H9 (cell line): ENCODE data around the gene PPP3CA. TPM values are rescaled to one million over a fixed set of nuclear protein-coding genes. Genes with fewer than 3 reads are reported as not detected.

Experiments
- DNase-seq: peaks from one replicate; pipeline ENCODE4 v3.0.0-alpha.2; 2017
- H2AFZ ChIP-seq: one replicate; pipeline ENCODE4 v1.6.1; 2013; ENCODE audit warnings: mild to moderate bottlenecking, low read length, control low read depth, moderate library complexity
- H2AK5ac ChIP-seq: 2 replicates; pipeline ENCODE4 v1.6.1; 2013; ENCODE audit warnings: low read length, control low read depth, mixed read lengths; ENCODE audit not compliant: insufficient read length
- H2BK120ac ChIP-seq: one replicate; pipeline ENCODE4 v1.6.1; 2013; ENCODE audit warnings: low read depth, mild to moderate bottlenecking, low read length, control low read depth, inconsistent platforms; ENCODE audit not compliant: poor library complexity, severe bottlenecking
- H2BK12ac ChIP-seq: 2 replicates; pipeline ENCODE4 v1.6.1; 2013; ENCODE audit warnings: low read length, control low read depth, mixed read lengths, low read depth; ENCODE audit not compliant: insufficient read length
- H2BK15ac ChIP-seq: 2 replicates; pipeline ENCODE4 v1.6.1; 2013; ENCODE audit warnings: low read depth, low read length, control low read depth
- H2BK20ac ChIP-seq: one replicate; pipeline ENCODE4 v1.6.1; 2013; ENCODE audit warnings: low read depth, mild to moderate bottlenecking, low read length, control low read depth, inconsistent platforms; ENCODE audit not compliant: poor library complexity, severe bottlenecking
- H2BK5ac ChIP-seq: 2 replicates; pipeline ENCODE4 v1.6.1; 2013; ENCODE audit warnings: low read length, control low read depth, mixed read lengths; ENCODE audit not compliant: insufficient read length
- H3K14ac ChIP-seq: 2 replicates; pipeline ENCODE4 v1.6.1; 2013; ENCODE audit warnings: low read length, control low read depth; ENCODE audit not compliant: insufficient read depth
- H3K18ac ChIP-seq: 2 replicates; pipeline ENCODE4 v1.6.1; 2013; ENCODE audit warnings: low read depth, mild to moderate bottlenecking, mixed read lengths, low read length, control low read depth; ENCODE audit not compliant: insufficient read length
- H3K23ac ChIP-seq: 2 replicates; pipeline ENCODE4 v1.6.1; 2013; ENCODE audit warnings: low read length, control low read depth, mixed read lengths, low read depth; ENCODE audit not compliant: insufficient read length
- H3K23me2 ChIP-seq: 2 replicates; pipeline ENCODE4 v1.6.1; 2013; ENCODE audit warnings: low read depth, mild to moderate bottlenecking, mixed read lengths, low read length, control low read depth; ENCODE audit not compliant: insufficient read length, poor library complexity, severe bottlenecking
- H3K27ac ChIP-seq: 2 replicates; pipeline ENCODE4 v1.5.1; 2013; ENCODE audit warnings: low read length, control low read depth, mixed read lengths, low read depth; ENCODE audit not compliant: insufficient read length
- H3K27me3 ChIP-seq: 2 replicates; pipeline ENCODE4 v1.6.1; 2013; ENCODE audit warnings: low read length, control low read depth, inconsistent platforms; ENCODE audit not compliant: insufficient read depth
- H3K4ac ChIP-seq: 2 replicates; pipeline ENCODE4 v1.6.1; 2013; ENCODE audit warnings: low read depth, mild to moderate bottlenecking, control low read depth, inconsistent platforms, low read length, moderate library complexity
- H3K4me1 ChIP-seq: 2 replicates; pipeline ENCODE4 v1.6.1; 2013; ENCODE audit warnings: low read length, control low read depth, inconsistent platforms; ENCODE audit not compliant: insufficient read depth
- H3K4me2 ChIP-seq: 2 replicates; pipeline ENCODE4 v1.6.1; 2013; ENCODE audit warnings: low read length, control low read depth, mixed read lengths; ENCODE audit not compliant: insufficient read length, insufficient read depth
- H3K56ac ChIP-seq: 2 replicates; pipeline ENCODE4 v1.6.1; 2013; ENCODE audit warnings: low read depth, mild to moderate bottlenecking, mixed read lengths, low read length, control low read depth; ENCODE audit not compliant: insufficient read length
- H3K79me1 ChIP-seq: 2 replicates; pipeline ENCODE4 v1.6.1; 2013; ENCODE audit warnings: low read depth, mild to moderate bottlenecking, moderate library complexity, low read length, control low read depth, inconsistent platforms; ENCODE audit not compliant: insufficient read depth, poor library complexity, severe bottlenecking
- H3K79me2 ChIP-seq: 2 replicates; pipeline ENCODE4 v1.6.1; 2013; ENCODE audit warnings: low read length, control low read depth, inconsistent platforms; ENCODE audit not compliant: insufficient read depth
- H3K9ac ChIP-seq: 2 replicates; pipeline ENCODE4 v1.6.1; 2013; ENCODE audit warnings: low read length, control low read depth, mixed read lengths; ENCODE audit not compliant: insufficient read length; ENCODE audit errors: extremely low read depth
- H3K9me3 ChIP-seq: one replicate; pipeline ENCODE4 v1.6.1; 2013; ENCODE audit warnings: low read depth, low read length, inconsistent platforms; ENCODE audit not compliant: control insufficient read depth
- H3T11ph ChIP-seq: one replicate; pipeline ENCODE4 v1.6.1; 2013; ENCODE audit warnings: mild to moderate bottlenecking, low read length, control low read depth, inconsistent platforms
- H4K20me1 ChIP-seq: one replicate; pipeline ENCODE4 v1.6.1; 2013; ENCODE audit not compliant: control insufficient read depth, insufficient read length, insufficient read depth
- H4K5ac ChIP-seq: 2 replicates; pipeline ENCODE4 v1.6.1; 2013; ENCODE audit warnings: low read depth, mild to moderate bottlenecking, mixed read lengths, low read length, control low read depth; ENCODE audit not compliant: insufficient read length
- H4K8ac ChIP-seq: replicated peaks from 2 replicates; pipeline ENCODE4 v1.6.1; 2013; ENCODE audit warnings: low read length, control low read depth, mixed read lengths, low read depth; ENCODE audit not compliant: insufficient read length
- H4K91ac ChIP-seq: 2 replicates; pipeline ENCODE4 v1.6.1; 2013; ENCODE audit warnings: low read depth, mild to moderate bottlenecking, moderate library complexity, mixed read lengths, low read length, control low read depth; ENCODE audit not compliant: insufficient read length
- H3K27ac Mint-ChIP-seq, 3 experiments: 2 replicates in 2 of 3; 3 replicates in 1 of 3; pipeline ENCODE4 v1.8.0; 2020 to 2021; ENCODE audit warnings: mixed read lengths in 3 of 3, mild to moderate bottlenecking in 1 of 3, moderate library complexity in 1 of 3
- H3K27me3 Mint-ChIP-seq: 2 replicates; pipeline ENCODE4 v1.8.0; 2021; ENCODE audit warnings: low read depth, mild to moderate bottlenecking, moderate library complexity, mixed read lengths
- H3K36me3 Mint-ChIP-seq, 3 experiments: 2 replicates in 2 of 3; 3 replicates in 1 of 3; pipeline ENCODE4 v1.8.0; 2020 to 2021; ENCODE audit warnings: low read depth in 3 of 3, mixed read lengths in 3 of 3; ENCODE audit not compliant: insufficient read depth in 1 of 3
- H3K4me1 Mint-ChIP-seq, 2 experiments: 2 replicates each; pipeline ENCODE4 v1.8.0; 2020; ENCODE audit warnings: mixed read lengths in 2 of 2
- H3K4me3 Mint-ChIP-seq, 2 experiments: 2 replicates in 1 of 2; 3 replicates in 1 of 2; pipeline ENCODE4 v1.8.0; 2020 to 2021; ENCODE audit warnings: mild to moderate bottlenecking in 2 of 2, mixed read lengths in 2 of 2, moderate library complexity in 1 of 2
- H3K9me3 Mint-ChIP-seq, 2 experiments: 2 replicates in 1 of 2; 3 replicates in 1 of 2; pipeline ENCODE4 v1.8.0; 2020; ENCODE audit warnings: mild to moderate bottlenecking in 2 of 2, mixed read lengths in 2 of 2, moderate library complexity in 1 of 2
- WGBS: extraction: QIAGEN DNeasy Blood & Tissue Kit; methylation state at CpG from one replicate; pipeline ENCODE4 v1.1.7; 2013; ENCODE audit warnings: missing lambda C conversion rate, low lambda C conversion rate, mixed read lengths; ENCODE audit not compliant: insufficient read length; ENCODE audit errors: extremely low coverage; 5-methylcytosine and 5-hydroxymethylcytosine counted together
- total RNA-seq: library from RNA; stranded (reverse); gene quantifications from 2 replicates; pipeline ENCODE4 v1.2.1, GENCODE V29; 2021
- TF ChIP-seq, protein P1 (sequence below): fragments of 200-600 bp; sonication (generic); conservative IDR thresholded peaks from 3 replicates; pipeline ENCODE4 v1.8.0; 2021; ENCODE audit warnings: antibody characterized with exemption, mild to moderate bottlenecking

The PPP3CA gene
- total RNA-seq, 1 experiment from 2014 or later: 16.8 TPM

- Histone ChIP-seq H3K79me2 (peaks cover 2% of the 10 kb centered on the region; the same call in 1 of the 2 replicates), H2BK20ac (no peak overlapping the region), H3K4ac (no peak overlapping the region), H4K5ac (no peak overlapping the region), H3K27me3 (no peaks in the 10 kb centered on the region), H4K8ac (no peak overlapping the region), H3K9ac (no peak overlapping the region), H2BK120ac (no peak overlapping the region), H4K91ac (no peak overlapping the region), H3K27ac (no peak overlapping the region), H2AK5ac (no peak overlapping the region), H3K14ac (no peak overlapping the region), H3K18ac (no peak overlapping the region), H3T11ph (no peak overlapping the region), H3K9me3 (no peaks in the 10 kb centered on the region), H2BK12ac (no peak overlapping the region), H2BK5ac (no peak overlapping the region), H2BK15ac (no peak overlapping the region), H4K20me1 (no peaks in the 10 kb centered on the region), H3K79me1 (no peaks in the 10 kb centered on the region), H3K56ac (no peak overlapping the region), H2AFZ (no peak overlapping the region), H3K23ac (no peak overlapping the region), H3K4me2 (no peak overlapping the region), H3K23me2 (no peaks in the 10 kb centered on the region), H3K4me1 (peaks cover 22% of the 10 kb centered on the region)
- H3K9me3 Mint-ChIP-seq: no peaks in the 10 kb centered on the region
- no peak for DNase-seq
- H3K27me3 Mint-ChIP-seq: no peaks in the 10 kb centered on the region
- no peaks in the 10 kb centered on the region; a peak in 1 of 7 replicates for H3K36me3 Mint-ChIP-seq
- H3K27ac Mint-ChIP-seq: peak overlapping the region in 1 of 3 experiments; percentile 97; a peak in 2 of 7 replicates
- WGBS: no CpG with 5 or more reads among the region's 2 CpGs
- H3K4me3 Mint-ChIP-seq: no peak overlapping the region
- peaks cover 60 to 77% of the 10 kb centered on the region in 2 experiments for H3K4me1 Mint-ChIP-seq
- TF ChIP-seq, protein P1, sequence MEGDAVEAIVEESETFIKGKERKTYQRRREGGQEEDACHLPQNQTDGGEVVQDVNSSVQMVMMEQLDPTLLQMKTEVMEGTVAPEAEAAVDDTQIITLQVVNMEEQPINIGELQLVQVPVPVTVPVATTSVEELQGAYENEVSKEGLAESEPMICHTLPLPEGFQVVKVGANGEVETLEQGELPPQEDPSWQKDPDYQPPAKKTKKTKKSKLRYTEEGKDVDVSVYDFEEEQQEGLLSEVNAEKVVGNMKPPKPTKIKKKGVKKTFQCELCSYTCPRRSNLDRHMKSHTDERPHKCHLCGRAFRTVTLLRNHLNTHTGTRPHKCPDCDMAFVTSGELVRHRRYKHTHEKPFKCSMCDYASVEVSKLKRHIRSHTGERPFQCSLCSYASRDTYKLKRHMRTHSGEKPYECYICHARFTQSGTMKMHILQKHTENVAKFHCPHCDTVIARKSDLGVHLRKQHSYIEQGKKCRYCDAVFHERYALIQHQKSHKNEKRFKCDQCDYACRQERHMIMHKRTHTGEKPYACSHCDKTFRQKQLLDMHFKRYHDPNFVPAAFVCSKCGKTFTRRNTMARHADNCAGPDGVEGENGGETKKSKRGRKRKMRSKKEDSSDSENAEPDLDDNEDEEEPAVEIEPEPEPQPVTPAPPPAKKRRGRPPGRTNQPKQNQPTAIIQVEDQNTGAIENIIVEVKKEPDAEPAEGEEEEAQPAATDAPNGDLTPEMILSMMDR: no peak
Measured at GRCh38 chr4:101283434-101283833, 63.9 kb downstream of the PPP3CA start.
